ENCODE measurements around the gene ARRB1. TPM values are rescaled to one million over a fixed set of nuclear protein-coding genes. Genes with fewer than 3 reads are reported as not detected.

Gene ARRB1
- total RNA-seq, 1 experiment from 2014 or later: 30.7 TPM

DNA sequence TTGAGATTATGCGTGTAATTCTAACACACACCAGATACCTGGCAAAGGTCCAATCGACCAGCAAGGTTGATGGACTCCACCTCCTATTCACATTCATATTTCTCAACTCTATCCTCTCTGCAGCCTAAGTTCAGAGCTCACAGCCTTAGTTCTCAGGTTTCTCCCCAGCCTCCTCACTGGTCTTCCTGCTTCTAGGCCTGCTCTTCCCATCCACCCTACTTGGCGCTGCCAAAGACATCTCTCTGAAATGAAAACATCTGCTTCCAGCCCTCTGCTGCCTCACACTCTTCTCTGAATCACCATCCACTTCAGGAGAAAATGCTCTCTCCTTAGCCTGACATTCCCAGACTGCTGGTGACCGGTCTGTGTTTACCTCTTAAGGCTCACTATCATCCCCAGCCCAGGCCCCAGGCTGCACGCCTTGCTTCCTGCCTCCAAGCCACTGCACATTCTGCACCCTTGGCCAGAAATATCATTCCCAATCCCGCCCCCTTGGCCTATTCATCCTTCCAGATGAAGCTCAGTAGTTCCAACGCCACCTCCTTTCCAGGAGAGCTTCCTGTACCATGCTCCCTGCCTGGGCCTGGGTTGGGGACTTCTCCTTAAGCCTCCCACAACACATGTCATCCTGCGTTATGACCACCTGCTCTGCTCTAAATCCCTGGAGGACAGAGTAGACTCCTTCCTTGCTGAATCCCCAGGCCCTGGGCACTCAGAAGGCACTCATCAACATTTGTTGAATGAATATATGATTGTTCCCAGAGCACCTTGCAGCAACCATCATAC, 3.5 kb downstream of the ARRB1 start:
- in situ Hi-C loops (cut with HindIII; ENCODE audit: low pct_unique_long_range_greater_than_20kb, low sequenced_read_pairs): no loop called here
- no peak for DNase-seq (ENCODE audit: low read depth, low spot score)

DNA sequence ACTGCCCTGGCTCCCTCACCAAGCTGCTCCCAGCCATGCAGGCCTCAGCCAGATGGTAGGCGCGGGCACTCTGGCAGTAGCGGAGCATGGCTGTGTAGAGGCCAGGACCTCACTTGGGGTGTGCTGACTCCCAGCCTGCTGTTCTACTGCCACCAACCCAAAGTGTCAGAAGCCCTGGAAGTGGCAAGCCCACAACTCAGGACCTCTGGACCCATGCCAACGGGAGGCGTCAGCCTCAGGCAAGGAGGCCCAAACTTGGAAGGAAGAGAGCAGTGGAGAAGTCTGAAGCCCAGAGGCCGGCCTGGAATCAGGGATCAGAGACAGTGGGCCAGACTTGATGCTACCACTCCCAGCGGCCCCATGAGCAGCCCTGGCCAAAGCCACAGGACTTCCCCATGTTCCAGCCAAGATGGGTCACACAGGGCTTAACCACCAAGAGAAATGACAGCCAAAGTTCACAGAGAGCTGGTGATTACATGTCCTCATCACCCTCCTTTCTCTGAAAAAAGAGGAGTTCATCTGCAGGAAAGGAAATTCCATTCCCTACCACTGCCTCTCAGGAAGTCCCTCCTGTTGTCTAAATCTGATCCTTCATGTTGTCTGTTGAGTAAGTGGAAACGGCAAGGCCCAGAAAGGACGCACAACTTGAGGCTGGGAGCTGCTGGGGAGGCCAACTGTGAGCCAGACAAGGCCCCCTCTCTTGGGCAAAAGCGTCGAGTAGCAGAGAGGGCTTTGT, 4.4 kb downstream of the ARRB1 start:
- in situ Hi-C loops (cut with HindIII; ENCODE audit: low pct_unique_long_range_greater_than_20kb, low sequenced_read_pairs): no loop called here
- no peak for DNase-seq (ENCODE audit: low read depth, low spot score)

DNA sequence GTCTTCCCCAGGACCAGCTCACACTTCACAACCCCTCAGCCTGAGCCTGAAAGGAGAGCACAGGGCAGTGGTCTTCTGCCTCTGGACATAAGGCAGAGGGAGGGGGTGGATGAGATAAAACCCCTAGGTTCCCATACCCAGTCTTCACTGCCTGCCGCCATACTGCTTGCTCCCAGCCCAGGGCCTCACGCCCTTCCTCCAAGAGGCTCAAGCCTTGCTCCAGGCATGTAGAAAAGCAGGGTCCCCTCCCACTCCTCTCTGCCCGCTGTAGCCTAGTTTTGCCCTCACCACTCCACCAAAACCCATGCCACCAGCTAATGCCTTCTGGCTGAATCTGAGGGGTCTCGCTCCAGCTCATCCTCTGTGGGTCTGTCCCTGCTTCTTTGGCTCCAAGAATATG, 5.2 kb downstream of the ARRB1 start:
- DNase-seq (ENCODE audit: low read depth, low spot score): no peak
- in situ Hi-C loops (cut with HindIII; ENCODE audit: low pct_unique_long_range_greater_than_20kb, low sequenced_read_pairs): no loop called here

DNA sequence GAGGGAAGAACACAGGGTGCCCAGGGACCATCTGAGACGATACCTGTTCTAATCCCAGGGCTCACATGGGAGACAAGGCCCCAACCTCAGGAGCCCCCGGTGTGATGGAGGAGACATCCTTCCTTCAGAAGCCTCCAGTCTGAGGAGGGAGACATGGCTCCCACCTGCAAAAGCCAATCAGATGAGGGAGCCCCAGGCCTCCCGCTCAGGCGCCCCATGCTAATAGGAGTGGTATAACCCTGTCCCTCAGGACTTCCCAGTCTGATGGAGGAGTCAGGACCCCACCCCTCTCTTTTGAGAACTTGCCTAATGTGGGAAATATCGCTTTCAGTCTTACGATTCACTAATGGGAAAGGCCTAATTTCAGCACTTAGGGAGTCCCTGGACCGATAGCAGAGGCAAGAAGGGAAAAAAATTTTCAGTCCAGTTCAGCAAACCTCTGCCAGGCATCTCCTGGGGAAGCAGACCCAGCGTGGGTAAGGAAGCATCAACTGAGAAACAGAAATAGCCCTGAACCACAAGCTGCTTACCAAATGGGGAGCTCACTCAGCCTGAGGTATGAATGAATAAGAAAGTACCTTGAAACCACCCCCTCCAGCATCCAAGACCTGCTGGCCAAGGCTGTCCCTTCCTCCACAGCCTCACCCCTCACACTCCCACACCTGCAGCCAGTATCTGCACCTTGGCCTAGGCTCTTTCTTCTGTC, 5.9 kb downstream of the ARRB1 start:
- in situ Hi-C loops (cut with HindIII; ENCODE audit: low pct_unique_long_range_greater_than_20kb, low sequenced_read_pairs): no loop called here
- no peak for DNase-seq (ENCODE audit: low read depth, low spot score)

DNA sequence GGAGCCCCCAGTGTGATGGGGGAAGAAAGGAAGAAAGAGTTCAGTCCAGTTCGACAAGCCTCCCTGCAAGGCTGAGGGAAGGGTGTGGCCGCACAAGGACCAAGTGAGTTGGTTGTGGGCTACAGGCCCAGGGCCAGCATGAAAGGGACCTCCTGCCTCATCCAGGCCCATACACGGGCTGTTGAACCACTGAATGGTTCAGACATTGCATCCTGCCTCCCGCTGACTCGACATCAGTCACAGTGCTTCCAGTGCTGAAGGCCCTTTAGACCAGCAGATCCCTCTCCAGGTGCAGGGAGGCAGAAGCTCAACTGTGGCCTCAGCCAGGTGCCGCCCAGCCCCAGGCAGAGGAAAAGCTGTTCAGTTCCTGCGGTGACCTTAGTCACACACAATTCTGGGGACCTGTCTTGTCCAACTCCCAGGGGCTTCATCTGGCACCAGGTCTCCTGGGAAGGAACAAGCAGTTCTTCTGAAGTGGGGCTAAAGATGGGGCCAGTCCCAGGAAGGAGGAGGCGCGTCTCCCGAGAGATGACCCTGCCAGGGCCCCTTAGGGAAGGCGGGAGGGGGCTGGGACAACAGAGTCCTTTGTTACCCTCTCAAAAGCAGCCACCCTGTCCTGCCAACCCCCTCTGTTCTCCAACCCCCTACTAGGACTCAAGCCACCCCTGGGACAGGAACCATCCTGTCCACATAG, 6.6 kb downstream of the ARRB1 start:
- no peak for DNase-seq (ENCODE audit: low read depth, low spot score)
- in situ Hi-C loops (cut with HindIII; ENCODE audit: low pct_unique_long_range_greater_than_20kb, low sequenced_read_pairs): no loop called here

DNA sequence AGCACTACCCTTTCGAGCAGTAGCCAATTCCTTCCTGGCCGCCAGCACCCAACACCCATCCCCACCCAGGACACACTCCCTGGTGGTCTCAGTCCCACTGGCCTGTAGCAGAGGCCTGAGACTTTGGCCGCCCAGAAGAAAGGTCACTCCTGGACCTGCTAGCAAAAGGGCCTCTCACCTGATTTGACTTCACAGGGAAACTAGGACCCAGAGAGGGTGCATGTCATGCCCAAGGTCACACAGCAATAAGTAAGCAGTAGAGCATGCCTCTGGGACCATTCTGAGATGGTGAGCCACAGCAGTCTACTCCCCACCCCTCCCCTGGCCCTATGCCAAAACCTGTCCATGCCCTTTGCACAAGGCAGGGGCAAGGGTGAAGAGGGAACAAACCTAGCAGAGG, 7.3 kb downstream of the ARRB1 start:
- DNase-seq (ENCODE audit: low read depth, low spot score): no peak
- in situ Hi-C loops (cut with HindIII; ENCODE audit: low pct_unique_long_range_greater_than_20kb, low sequenced_read_pairs): no loop called here

DNA sequence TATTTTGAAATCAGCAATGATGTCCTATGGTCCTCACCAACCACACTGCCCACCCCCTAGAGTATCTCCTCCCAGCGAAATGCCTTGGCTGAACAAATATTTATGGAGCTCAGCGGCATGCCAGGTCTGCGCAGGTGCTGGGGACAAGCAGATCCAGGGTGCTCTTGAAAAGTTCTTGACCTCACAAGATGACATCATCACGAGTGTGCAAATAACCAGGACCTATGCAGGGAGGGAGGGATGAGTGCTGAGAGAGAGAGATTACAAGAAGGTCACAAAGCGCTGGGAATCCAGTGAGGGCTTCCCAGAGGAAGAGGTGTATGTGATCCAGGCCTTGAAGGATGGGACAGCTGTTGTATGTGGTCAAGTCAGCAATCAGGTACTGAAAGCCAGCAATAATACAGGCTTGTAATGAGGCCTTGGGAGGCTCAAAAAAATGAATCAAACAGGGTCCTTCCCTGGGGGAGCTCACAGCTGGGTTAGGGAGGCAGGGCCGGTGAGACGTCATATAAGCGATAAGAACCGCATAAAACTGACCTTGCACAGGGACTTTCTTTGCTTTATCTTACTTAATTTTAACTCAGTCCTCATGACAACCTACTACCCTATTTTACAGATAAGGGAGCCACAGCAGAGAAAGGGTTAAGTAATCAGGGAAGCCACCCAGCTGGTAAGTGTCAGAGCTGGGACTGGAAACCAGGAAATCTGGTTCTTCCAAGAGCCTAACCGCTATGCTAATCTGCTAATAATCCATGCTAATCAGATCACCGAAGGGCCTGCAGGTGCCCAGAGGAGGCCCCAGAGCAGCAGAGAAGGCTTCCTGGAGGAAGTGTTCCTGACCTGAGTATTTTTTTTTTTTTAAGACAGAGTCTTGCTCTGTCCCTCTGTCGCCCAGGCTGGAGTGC, 8.2 kb downstream of the ARRB1 start:
- DNase-seq (ENCODE audit: low read depth, low spot score): no peak
- in situ Hi-C loops (cut with HindIII; ENCODE audit: low pct_unique_long_range_greater_than_20kb, low sequenced_read_pairs): no loop called here

DNA sequence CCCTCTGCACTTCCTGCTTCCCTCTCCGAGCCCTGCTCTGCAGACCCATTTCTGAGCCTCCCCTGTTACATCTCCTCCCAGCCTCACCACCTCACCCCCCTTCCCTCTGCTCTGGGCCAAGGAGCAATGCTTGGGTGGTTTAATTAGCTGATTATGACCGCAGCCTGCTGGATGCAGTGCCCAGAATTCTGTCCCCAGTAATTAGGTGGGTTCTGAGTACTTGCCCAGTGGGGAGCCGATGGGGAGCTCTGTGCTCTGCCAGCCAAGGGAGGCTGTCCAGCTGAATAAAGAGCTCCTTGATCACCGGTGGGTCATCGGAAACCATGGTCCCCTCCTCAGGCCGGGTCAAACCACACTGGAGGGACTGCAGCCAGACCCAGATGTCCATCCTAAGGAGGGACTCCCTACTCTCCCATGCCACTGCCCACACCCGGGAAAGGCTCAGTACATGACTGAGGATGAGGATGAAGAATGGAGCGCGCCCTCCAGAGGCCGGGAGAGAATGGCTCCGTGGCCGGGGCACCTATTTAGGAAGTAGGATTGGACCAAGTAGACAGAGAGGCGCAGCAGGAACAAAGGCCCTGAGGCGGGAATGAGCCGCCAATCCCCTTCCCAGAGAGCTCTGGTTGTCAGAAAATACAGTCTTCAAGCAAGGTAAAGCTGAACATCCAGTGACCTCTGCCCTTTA, 9.1 kb downstream of the ARRB1 start:
- in situ Hi-C loops (cut with HindIII; ENCODE audit: low pct_unique_long_range_greater_than_20kb, low sequenced_read_pairs): no loop called here

DNA sequence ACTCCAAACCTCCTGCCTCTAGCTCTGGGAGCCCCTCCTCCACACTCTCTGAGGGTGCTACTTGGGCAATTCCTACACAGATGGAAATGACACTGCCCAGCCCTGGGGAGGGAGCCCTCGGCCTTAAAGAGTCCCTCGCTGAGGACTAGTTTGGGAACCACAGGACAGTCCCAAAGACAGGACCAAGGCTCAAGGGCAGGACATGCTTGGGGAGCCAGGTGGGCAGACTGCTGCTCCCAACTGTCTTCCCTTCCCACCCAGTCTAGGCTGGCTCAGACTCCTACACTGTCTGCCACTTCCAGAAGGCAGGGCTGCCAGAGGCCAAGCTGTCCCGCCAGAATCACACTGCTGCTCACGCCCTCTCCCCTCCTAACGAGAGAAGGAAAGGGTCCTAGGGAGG, 9.8 kb downstream of the ARRB1 start:
- in situ Hi-C loops (cut with HindIII; ENCODE audit: low pct_unique_long_range_greater_than_20kb, low sequenced_read_pairs): no loop called here

More for the DNA sequence above, 9.1 kb downstream of the ARRB1 start:
- no peak for DNase-seq (ENCODE audit: low read depth, low spot score)

DNA sequence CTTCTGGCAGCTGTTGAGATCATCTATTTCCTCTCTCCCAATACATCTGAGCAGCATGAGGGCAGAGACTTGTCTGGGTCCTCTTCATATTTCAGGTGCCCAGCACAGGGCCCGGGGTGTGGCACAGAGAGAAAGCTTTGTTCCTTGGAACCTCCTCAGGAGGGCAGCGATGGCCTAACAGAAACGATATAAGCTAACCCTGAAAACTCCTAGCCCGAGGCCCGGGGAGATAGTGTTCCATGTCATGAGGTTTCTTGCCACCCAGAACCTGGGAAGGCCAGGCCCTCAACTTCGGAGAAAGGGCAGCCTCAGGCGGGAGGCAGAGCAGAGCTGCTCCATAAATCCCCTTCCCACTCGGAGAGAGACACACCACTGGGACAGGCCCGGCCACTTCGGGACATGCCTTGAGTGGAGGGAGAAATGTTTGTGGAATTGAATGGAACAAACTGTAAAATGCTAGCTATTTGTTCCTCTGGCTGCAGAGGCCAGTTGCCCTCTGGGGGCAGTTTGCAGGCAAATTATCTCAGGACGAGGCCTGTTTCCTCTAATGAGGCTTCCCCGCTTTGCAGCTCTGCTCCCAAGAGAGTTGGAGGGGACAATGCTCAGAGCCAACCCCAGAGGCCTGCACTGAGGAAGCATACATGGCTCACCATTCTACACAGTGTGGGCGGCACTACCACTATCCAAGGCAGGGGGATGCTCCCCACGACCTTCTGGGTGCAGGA, 11.6 kb downstream of the ARRB1 start:
- in situ Hi-C loops (cut with HindIII; ENCODE audit: low pct_unique_long_range_greater_than_20kb, low sequenced_read_pairs): no loop called here
- DNase-seq (ENCODE audit: low read depth, low spot score): peak; percentile 38

More for the DNA sequence above, 9.8 kb downstream of the ARRB1 start:
- DNase-seq (ENCODE audit: low read depth, low spot score): no peak

DNA sequence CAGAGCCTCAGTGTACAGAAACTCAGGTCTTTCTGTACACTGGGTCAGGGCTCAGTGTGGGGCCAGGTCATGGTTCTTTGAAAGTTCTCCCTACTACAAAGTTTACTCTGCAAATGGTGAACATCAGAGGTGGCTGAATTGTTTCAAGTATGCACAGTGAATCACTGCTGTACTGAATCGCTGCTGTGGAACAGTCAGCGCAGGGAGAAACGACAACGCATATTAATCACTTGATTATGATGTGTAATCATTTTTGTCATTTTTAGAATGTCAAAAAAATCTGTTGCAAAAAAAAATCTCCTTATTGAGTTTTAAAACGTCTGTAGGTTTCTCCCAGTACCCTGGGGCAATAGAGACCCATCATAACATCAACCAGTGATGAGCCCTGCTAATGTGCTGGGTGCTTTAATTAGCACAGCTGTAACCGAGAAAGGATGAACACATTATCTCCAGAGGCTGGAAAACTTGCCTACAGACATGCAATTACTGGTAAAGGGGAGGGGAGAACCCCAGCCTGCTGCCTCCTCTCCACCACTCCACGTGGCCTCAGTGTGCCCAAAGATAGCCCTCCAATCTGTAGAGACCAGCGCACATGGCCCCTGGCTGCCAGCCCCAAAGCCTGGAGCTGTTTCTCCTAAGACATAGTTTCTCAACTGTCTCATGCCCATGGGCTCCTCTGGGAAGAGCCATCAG, 12.8 kb downstream of the ARRB1 start:
- no peak for DNase-seq (ENCODE audit: low read depth, low spot score)
- in situ Hi-C loops (cut with HindIII; ENCODE audit: low pct_unique_long_range_greater_than_20kb, low sequenced_read_pairs): no loop called here

DNA sequence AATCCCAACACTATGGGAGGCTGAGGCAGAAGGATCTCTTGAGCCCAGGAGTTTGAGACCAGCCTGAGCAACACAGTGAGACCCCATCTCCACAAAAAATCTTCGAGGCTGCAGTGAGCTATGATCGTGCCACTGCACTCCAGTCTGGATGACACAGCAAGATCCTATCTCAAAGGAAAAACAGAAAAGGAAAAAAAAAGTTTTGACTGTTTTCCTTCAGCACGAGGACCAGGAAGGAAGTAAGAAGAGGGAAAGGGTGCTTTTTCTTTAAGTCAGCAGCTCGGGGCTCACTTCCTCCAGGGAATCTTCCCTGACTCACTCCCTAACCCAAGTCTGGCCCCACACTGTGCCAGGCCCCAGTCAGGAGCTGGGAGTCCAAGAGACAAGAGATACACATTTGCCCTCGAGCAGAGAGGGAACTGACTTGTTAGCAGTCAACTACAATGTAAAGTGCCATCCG, 14.2 kb downstream of the ARRB1 start:
- in situ Hi-C loops (cut with HindIII; ENCODE audit: low pct_unique_long_range_greater_than_20kb, low sequenced_read_pairs): no loop called here
- peak; percentile 50 for DNase-seq (ENCODE audit: low read depth, low spot score)

DNA sequence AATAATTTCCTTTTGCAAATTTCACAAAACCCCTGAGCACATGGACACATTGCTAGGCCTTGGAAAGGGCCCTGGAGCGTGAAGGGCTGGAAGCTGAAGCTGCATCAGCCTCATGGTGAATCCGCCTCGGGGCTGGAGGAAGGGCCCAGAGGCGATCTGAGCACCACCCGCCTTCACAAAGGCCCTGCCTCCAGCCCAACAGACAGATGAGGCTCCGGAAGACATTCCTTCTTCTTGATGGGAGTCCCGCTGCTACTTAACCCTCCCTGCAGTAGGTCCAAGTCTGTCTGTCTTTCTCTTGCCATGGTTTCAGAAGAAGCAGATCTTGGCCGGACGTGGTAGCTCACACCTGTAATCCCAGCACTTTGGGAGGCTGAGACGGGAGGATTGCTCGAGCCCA, 16.5 kb downstream of the ARRB1 start:
- DNase-seq (ENCODE audit: low read depth, low spot score): no peak
- in situ Hi-C loops (cut with HindIII; ENCODE audit: low pct_unique_long_range_greater_than_20kb, low sequenced_read_pairs): no loop called here

DNA sequence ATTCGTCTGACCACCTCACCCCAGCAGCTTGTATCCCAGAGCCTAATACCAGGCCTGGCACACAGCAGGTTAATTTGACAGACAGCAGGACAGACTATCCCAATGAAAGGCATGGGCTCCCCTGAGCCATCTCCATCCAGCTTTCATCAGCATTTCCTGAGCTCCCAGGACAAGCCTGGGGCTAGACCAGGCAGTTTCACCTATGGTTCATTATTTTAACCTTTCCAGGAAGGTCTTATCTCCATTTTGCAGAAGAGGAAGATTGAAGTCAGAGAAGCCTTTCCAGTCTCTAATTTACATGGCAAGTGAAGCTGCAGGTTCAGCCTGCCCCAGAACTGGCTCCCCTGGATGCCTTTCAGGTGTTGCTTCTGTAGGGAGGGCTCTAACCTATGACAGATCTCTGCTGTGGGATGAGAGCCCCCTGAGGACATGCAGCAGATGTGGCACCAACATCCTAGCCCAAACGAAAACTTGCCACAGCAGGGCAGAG, 17.0 kb downstream of the ARRB1 start:
- DNase-seq (ENCODE audit: low read depth, low spot score): no peak
- in situ Hi-C loops (cut with HindIII; ENCODE audit: low pct_unique_long_range_greater_than_20kb, low sequenced_read_pairs): no loop called here

DNA sequence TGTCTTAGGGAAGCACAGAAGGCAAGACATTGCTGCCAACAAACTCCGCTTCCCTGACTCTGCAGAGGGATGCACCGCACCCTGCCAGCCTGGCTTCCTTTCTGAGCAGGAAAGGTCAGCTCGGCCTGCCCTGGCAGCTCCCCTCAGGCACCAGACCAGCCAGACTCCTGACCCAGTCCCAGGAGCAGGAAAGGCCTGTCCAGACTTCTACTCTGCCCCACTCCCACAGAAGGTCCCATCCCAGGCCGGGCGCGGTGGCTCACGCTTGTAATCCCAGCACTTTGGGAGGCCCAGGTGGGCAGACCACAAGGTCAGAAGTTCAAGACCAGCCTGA, 17.7 kb downstream of the ARRB1 start:
- DNase-seq (ENCODE audit: low read depth, low spot score): no peak

More for the DNA sequence above, 17.7 kb downstream of the ARRB1 start:
- in situ Hi-C loops (cut with HindIII; ENCODE audit: low pct_unique_long_range_greater_than_20kb, low sequenced_read_pairs): no loop called here
